GM18870 (cell line): ENCODE data around the gene GGTLC2.

ENCODE experiments used
- ATAC-seq: cut with Tn5 transposase; IDR thresholded peaks from one replicate; pipeline ENCODE4 v1.9.1; 2021; ENCODE audit warnings: moderate library complexity; ENCODE audit not compliant: unreplicated experiment

The GGTLC2 gene

DNA sequence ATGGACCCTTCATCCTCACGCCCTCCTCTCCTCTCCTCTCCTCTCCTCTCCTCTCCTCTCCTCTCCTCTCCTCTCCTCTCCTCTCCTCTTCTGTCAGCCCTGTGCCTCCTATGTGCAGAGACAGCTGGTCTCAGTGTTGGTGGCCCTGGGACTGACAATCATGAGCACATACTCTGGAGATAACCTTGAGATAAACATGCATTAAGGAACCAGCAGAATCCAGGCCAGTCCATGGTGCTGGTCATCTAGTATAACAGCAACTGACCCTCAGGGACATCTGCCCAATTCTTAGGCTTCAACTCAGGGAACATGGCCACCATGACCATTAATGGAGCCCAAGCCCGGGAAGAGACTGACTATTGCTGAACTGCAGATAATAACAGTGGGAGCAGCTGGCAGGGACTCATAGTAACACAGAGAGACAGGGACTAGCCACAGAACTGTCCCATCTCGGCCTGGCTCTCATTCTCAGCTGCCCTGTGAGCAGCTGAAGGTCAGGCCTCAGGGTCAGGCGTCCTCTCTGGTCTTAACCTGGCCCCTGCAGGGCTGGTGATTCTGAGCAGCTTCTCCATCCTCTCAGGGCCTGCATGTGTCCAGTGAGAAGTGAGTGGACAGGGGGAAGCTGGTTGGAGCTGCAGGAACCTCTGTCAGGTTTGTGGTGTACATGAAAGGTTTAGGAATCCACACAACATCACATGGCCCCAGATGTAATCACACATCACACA, 45.4 kb downstream of the GGTLC2 start:
- ATAC-seq: no peak

DNA sequence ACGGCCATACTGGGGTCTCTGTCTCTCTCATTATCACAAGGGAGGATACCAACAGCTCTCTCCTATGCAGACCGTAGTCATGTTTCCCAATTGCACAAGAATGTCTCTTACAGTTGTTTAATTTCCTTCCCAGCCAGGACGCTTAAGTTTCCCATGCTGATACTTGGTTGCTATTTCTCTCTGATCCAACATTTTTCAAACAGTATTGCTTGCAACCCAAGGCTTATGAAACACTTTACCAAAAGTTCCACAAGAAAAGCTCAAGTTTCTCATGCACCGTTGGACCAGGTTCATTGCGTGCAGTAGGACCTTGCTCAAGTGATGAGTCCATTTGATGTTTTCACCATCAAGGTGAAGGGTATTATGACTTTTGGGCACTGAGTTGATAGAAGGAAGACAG, 46.6 kb downstream of the GGTLC2 start:
- no peak for ATAC-seq

DNA sequence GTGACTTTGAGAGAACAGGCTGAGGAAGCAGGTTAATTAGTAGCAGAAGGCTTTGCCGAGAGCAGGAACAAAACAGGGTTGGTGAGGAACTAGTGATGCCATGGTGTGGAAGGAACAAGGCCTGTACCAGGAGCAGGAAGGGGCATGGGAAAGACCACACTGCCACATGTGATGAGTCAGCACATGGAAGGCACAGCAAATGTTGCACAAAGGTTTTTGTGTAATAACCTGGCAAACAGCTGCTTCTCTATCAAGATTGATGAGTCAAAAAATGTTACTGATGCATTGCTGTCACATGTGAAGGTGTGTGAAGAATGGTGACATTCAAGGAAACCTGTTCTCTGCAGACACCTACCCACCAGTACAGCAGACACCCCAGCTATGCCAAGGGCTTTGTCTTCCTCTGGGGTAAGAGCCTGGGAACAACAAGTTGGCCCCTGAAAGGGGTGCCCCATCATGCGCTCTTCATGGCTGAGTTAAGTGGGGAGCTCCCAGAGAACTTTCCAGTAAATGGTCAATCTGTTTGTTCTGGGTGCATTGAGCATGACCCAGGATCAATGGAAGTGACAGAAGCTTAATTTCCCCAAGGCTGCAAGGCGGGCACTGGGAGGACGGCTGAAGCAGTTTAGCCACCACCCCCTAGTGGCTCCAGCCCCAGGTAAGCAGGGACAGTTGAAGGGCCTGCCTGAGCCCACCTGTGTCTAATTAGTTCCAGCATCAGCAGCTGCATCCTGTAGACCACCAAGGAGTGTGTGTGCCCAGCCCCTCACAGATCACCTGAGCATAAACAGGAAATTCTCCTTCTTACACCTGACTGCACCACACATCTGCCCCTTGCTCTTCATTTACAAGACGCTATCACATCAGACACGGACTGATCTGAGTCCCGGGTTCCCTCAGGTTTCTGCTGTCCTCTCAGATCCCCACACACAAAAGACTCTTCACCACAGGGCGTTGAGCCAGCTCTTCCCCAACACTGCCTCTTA, 47.6 kb downstream of the GGTLC2 start:
- no peak for ATAC-seq

DNA sequence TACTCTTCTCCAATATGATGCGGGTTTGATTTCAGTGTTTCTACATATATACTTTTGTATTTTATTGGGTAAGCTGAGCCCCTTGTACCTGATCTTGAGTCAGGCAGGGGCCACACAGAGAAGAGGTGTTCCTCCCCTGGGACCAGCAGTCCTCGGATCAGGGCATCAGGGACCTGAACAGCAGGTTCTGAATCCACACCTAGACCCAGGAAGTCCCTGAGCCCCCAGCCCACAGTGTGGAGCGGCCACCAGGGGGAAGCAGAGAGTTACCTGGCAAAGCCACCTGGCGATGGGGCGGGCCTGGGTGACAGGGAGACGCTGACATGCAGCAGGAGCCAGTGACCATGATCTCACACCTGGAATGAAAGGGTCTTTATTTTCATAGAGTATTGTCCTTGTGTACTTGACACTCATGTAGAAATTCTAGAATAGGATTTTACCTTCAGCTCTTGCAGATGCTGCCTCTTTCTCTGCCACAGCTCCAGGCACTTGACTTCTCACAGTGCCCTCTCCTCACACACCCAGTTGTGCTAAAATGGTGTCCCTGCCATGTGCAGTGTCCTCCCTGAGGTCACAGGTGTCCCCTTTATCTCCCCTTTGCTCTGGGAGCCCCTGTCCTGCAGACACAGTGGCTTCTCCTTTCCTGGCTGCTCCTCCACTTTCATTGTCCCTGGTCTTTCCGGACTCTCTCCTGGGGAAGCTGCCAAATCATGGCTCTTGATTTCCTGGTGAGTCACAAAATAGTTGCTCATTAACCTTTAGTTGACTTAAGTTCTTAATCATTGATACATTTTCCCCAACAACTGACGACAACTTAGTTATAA, 48.5 kb downstream of the GGTLC2 start:
- ATAC-seq: no peak

DNA sequence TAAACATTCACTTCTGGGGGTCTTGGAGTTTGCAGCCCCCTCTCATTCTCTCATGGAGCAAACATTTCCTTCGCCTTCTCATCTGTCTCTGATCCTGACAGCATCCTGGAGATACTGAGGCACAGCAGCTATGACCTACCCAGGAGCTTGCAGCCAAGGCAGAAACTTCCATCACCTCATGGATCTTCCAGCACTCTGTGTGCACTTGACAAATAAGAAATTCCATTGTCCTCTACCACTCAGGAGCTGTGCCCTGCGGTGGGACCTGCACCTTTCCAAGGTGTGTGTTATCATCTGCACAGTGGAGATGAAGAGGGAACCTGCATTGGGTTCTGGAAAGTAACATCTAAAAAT, 49.1 kb downstream of the GGTLC2 start:
- ATAC-seq: no peak

DNA sequence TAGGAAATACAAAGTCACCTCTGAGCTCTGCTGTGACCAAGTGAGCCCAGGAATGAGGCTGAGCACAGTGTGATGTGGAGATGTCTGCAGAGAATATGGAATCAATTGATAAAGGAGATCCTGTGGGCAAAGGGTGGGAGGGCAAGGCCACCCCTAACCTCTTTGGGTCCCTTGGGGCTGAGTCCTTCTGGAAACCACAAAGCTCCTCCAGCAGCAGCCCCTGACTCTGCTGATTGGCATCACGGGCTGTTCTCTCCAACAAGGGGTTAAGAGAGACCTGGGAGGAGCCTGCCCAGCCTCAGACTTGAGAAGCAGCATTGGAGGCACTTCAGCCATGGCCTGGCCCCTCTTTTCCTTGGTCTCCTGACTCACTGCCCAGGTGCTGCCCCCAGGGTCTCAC, 49.7 kb downstream of the GGTLC2 start:
- ATAC-seq: no peak

DNA sequence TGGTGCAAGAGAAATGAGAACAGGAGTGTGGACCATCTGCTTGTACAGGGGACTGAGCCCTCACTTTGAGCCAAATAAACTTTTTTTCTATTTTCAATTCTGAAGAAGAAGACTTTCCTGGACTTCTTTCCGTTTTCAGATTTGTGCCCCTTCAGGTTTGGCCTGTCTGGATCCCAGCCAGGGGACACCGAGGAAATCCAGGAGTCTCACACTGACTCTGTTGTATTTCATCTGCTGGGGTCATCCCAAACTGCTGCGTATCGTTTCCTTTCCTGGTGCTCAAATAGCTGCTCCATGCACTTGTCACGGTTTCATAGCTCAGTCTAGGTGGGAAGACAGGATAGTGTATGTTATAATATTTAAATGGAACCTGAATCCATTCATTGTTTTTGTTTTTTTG, 51.7 kb downstream of the GGTLC2 start:
- no peak for ATAC-seq
